HepG2 (cell line): Measurements from ENCODE around the gene C15orf62. TPM values are rescaled to one million over a fixed set of nuclear protein-coding genes. Genes with fewer than 3 reads are reported as not detected.
A peak's percentile ranks its signal among the peaks of the same experiment; 100 is the strongest.

Source experiments
- ATRX ChIP-seq: sonication (generic); formaldehyde crosslinking; IDR thresholded peaks from 2 replicates; pipeline ENCODE4 v1.4.0; 2020; ENCODE audit warnings: missing genetic modification reagents, borderline replicate concordance
- DNMT1 ChIP-seq: sonication (generic); formaldehyde crosslinking; IDR thresholded peaks from 2 replicates; pipeline ENCODE4 v1.5.1; 2020; ENCODE audit warnings: mild to moderate bottlenecking, missing genetic modification reagents
- E2F1 ChIP-seq: sonication (generic); formaldehyde crosslinking; IDR thresholded peaks from 2 replicates; pipeline ENCODE4 v1.5.0; 2020; ENCODE audit warnings: missing genetic modification reagents
- GABPA ChIP-seq, 2 experiments: IDR thresholded peaks; 2 replicates each; pipeline ENCODE4 v1.6.1; 2011 to 2016; ENCODE audit warnings: low read depth in 2 of 2, low read length in 1 of 2, missing biosample characterization in 1 of 2, missing genetic modification characterization in 1 of 2
- HMG20A ChIP-seq: IDR thresholded peaks from 2 replicates; pipeline ENCODE4 v1.6.1; 2016; ENCODE audit warnings: borderline replicate concordance
- HNRNPH1 ChIP-seq: fragments of 200-400 bp; formaldehyde crosslinking; optimal IDR thresholded peaks from 2 replicates; pipeline ENCODE3; 2017; ENCODE audit warnings: mild to moderate bottlenecking, low read depth, low read length
- SRSF1 ChIP-seq: fragments of 200-400 bp; formaldehyde crosslinking; optimal IDR thresholded peaks from 2 replicates; pipeline ENCODE3; 2017; ENCODE audit warnings: mild to moderate bottlenecking, low read depth, low read length, moderate library complexity
- STAT5B ChIP-seq: sonication (generic); formaldehyde crosslinking; IDR thresholded peaks from 2 replicates; pipeline ENCODE4 v1.4.0; 2020; ENCODE audit warnings: missing genetic modification reagents
- ZFP37 ChIP-seq: sonication (generic); formaldehyde crosslinking; IDR thresholded peaks from 2 replicates; pipeline ENCODE4 v1.4.0; 2020; ENCODE audit warnings: missing genetic modification reagents, borderline replicate concordance
- ZNF296 ChIP-seq: sonication (generic); formaldehyde crosslinking; conservative IDR thresholded peaks from 2 replicates; pipeline ENCODE4 v1.5.0; 2020; ENCODE audit warnings: mild to moderate bottlenecking, missing genetic modification reagents
- ZNF382 ChIP-seq: sonication (generic); formaldehyde crosslinking; IDR thresholded peaks from 2 replicates; pipeline ENCODE4 v1.5.0; 2020; ENCODE audit warnings: missing genetic modification reagents, mild to moderate bottlenecking, borderline replicate concordance
- ZNF564 ChIP-seq: sonication (generic); formaldehyde crosslinking; IDR thresholded peaks from 2 replicates; pipeline ENCODE4 v1.8.1; 2023; ENCODE audit warnings: mild to moderate bottlenecking, missing genetic modification reagents
- polyA plus RNA-seq, 8 experiments: library from polyadenylated mRNA; depleted of rRNA in 3 of 8; stranded (reverse) in 7 of 8; unstranded in 1 of 8; fragments of >200 nt; fragmentation: Illumina TruSeq in 4 of 8; extraction: Trizol in 4 of 8; gene quantifications; 2 replicates each; pipeline versions ENCODE4 v1.2.1 to v1.2.3, GENCODE V29; 2011 to 2016; ENCODE audit warnings: low read depth in 4 of 8, missing spikeins in 1 of 8, mixed read lengths in 1 of 8; ENCODE audit not compliant: insufficient read depth in 1 of 8
- total RNA-seq, 5 experiments: library from RNA; depleted of rRNA; stranded (reverse); fragments of >200 nt; fragmentation: Illumina TruSeq; extraction: Trizol; gene quantifications; 2 replicates each; pipeline ENCODE4 v1.2.3, GENCODE V29; 2016; ENCODE audit warnings: low read depth in 1 of 5
- TF ChIP-seq, protein P1 (sequence below): sonication (generic); formaldehyde crosslinking; IDR thresholded peaks from 2 replicates; pipeline ENCODE4 v1.4.0; 2020; ENCODE audit warnings: mild to moderate bottlenecking, missing genetic modification reagents
- TF ChIP-seq, protein P2 (sequence below): sonication (generic); formaldehyde crosslinking; IDR thresholded peaks from 2 replicates; pipeline ENCODE4 v1.4.0; 2020; ENCODE audit warnings: missing genetic modification reagents
- TF ChIP-seq, protein P3 (sequence below): sonication (generic); formaldehyde crosslinking; IDR thresholded peaks from 2 replicates; pipeline ENCODE4 v1.9.0; 2021; ENCODE audit warnings: missing genetic modification reagents, mild to moderate bottlenecking, borderline replicate concordance
- TF ChIP-seq, protein P4 (sequence below): IDR thresholded peaks from 2 replicates; pipeline ENCODE4 v1.6.1; 2016; ENCODE audit warnings: mild to moderate bottlenecking, missing biosample characterization, missing genetic modification reagents
- TF ChIP-seq, protein P5 (sequence below): IDR thresholded peaks from 2 replicates; pipeline ENCODE4 v1.6.1; 2016; ENCODE audit warnings: missing compliant biosample characterization, missing genetic modification reagents, borderline replicate concordance
- TF ChIP-seq, protein P6 (sequence below): sonication (generic); formaldehyde crosslinking; IDR thresholded peaks from 2 replicates; pipeline ENCODE4 v1.4.0; 2020; ENCODE audit warnings: missing genetic modification reagents, borderline replicate concordance

The C15orf62 gene
- total and polyA plus RNA-seq, 2 of the 13 experiments (the other 11 are each of a cell fraction or from before 2014, with no cell fraction given) = 0.51 to 1.1 TPM

- TF ChIP-seq, protein P1, sequence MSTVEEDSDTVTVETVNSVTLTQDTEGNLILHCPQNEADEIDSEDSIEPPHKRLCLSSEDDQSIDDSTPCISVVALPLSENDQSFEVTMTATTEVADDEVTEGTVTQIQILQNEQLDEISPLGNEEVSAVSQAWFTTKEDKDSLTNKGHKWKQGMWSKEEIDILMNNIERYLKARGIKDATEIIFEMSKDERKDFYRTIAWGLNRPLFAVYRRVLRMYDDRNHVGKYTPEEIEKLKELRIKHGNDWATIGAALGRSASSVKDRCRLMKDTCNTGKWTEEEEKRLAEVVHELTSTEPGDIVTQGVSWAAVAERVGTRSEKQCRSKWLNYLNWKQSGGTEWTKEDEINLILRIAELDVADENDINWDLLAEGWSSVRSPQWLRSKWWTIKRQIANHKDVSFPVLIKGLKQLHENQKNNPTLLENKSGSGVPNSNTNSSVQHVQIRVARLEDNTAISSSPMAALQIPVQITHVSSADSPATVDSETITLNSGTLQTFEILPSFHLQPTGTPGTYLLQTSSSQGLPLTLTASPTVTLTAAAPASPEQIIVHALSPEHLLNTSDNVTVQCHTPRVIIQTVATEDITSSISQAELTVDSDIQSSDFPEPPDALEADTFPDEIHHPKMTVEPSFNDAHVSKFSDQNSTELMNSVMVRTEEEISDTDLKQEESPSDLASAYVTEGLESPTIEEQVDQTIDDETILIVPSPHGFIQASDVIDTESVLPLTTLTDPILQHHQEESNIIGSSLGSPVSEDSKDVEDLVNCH (CRISPR knock-in tag) = no peak
- TF ChIP-seq HNRNPH1 = no peak
- TF ChIP-seq DNMT1 (CRISPR knock-in tag) = no peak
- TF ChIP-seq GABPA (IDR thresholded peaks at IDR 0.05; ENCODE audit: low read depth, low read length) = no peak
- TF ChIP-seq GABPA (CRISPR knock-in tag; IDR thresholded peaks at IDR 0.05; ENCODE audit: low read depth) = no peak
- TF ChIP-seq E2F1 (CRISPR knock-in tag) = no peak
- TF ChIP-seq, protein P2, sequence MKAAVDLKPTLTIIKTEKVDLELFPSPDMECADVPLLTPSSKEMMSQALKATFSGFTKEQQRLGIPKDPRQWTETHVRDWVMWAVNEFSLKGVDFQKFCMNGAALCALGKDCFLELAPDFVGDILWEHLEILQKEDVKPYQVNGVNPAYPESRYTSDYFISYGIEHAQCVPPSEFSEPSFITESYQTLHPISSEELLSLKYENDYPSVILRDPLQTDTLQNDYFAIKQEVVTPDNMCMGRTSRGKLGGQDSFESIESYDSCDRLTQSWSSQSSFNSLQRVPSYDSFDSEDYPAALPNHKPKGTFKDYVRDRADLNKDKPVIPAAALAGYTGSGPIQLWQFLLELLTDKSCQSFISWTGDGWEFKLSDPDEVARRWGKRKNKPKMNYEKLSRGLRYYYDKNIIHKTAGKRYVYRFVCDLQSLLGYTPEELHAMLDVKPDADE (CRISPR knock-in tag) = no peak
- TF ChIP-seq ATRX = no peak
- TF ChIP-seq SRSF1 = no peak
- TF ChIP-seq, protein P3, sequence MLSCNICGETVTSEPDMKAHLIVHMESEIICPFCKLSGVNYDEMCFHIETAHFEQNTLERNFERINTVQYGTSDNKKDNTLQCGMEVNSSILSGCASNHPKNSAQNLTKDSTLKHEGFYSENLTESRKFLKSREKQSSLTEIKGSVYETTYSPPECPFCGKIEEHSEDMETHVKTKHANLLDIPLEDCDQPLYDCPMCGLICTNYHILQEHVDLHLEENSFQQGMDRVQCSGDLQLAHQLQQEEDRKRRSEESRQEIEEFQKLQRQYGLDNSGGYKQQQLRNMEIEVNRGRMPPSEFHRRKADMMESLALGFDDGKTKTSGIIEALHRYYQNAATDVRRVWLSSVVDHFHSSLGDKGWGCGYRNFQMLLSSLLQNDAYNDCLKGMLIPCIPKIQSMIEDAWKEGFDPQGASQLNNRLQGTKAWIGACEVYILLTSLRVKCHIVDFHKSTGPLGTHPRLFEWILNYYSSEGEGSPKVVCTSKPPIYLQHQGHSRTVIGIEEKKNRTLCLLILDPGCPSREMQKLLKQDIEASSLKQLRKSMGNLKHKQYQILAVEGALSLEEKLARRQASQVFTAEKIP (CRISPR knock-in tag) = no peak
- TF ChIP-seq, protein P4, sequence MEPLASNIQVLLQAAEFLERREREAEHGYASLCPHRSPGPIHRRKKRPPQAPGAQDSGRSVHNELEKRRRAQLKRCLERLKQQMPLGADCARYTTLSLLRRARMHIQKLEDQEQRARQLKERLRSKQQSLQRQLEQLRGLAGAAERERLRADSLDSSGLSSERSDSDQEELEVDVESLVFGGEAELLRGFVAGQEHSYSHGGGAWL (CRISPR knock-in tag) = no peak
- 0 out of 2 replicates have a peak, but pooled peaks have one; percentile 2 for TF ChIP-seq ZFP37
- no peak for TF ChIP-seq HMG20A
- TF ChIP-seq STAT5B = 0 out of 2 replicates have a peak, but pooled peaks have one; percentile 6
- TF ChIP-seq, protein P5, sequence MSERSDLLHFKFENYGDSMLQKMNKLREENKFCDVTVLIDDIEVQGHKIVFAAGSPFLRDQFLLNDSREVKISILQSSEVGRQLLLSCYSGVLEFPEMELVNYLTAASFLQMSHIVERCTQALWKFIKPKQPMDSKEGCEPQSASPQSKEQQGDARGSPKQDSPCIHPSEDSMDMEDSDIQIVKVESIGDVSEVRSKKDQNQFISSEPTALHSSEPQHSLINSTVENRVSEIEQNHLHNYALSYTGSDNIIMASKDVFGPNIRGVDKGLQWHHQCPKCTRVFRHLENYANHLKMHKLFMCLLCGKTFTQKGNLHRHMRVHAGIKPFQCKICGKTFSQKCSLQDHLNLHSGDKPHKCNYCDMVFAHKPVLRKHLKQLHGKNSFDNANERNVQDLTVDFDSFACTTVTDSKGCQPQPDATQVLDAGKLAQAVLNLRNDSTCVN = no peak
- TF ChIP-seq ZNF296 (CRISPR knock-in tag) = no peak
- no peak for TF ChIP-seq ZNF382 (CRISPR knock-in tag)
- no peak for TF ChIP-seq ZNF564 (CRISPR knock-in tag)
- TF ChIP-seq, protein P6, sequence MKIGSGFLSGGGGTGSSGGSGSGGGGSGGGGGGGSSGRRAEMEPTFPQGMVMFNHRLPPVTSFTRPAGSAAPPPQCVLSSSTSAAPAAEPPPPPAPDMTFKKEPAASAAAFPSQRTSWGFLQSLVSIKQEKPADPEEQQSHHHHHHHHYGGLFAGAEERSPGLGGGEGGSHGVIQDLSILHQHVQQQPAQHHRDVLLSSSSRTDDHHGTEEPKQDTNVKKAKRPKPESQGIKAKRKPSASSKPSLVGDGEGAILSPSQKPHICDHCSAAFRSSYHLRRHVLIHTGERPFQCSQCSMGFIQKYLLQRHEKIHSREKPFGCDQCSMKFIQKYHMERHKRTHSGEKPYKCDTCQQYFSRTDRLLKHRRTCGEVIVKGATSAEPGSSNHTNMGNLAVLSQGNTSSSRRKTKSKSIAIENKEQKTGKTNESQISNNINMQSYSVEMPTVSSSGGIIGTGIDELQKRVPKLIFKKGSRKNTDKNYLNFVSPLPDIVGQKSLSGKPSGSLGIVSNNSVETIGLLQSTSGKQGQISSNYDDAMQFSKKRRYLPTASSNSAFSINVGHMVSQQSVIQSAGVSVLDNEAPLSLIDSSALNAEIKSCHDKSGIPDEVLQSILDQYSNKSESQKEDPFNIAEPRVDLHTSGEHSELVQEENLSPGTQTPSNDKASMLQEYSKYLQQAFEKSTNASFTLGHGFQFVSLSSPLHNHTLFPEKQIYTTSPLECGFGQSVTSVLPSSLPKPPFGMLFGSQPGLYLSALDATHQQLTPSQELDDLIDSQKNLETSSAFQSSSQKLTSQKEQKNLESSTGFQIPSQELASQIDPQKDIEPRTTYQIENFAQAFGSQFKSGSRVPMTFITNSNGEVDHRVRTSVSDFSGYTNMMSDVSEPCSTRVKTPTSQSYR (CRISPR knock-in tag) = no peak
Measured at GRCh38 chr15:40807888-40808461, 38.2 kb downstream of the C15orf62 start (continued).
